Glutamatergic neuron (in vitro differentiated cells): Measurements from ENCODE around the gene COX17. TPM values are rescaled to one million over a fixed set of nuclear protein-coding genes. Genes with fewer than 3 reads are reported as not detected.

ENCODE experiments used
- DNase-seq: peaks from one replicate; pipeline ENCODE4 v3.0.0; 2022
- H3K27ac Mint-ChIP-seq: one replicate; pipeline ENCODE4 v1.8.0; 2020; ENCODE audit warnings: mild to moderate bottlenecking, mixed read lengths, inconsistent platforms; ENCODE audit not compliant: unreplicated experiment
- H3K27me3 Mint-ChIP-seq: one replicate; pipeline ENCODE4 v1.8.0; 2020; ENCODE audit warnings: mild to moderate bottlenecking, moderate library complexity, mixed read lengths, inconsistent platforms; ENCODE audit not compliant: unreplicated experiment
- H3K36me3 Mint-ChIP-seq: one replicate; pipeline ENCODE4 v1.8.0; 2020; ENCODE audit warnings: mild to moderate bottlenecking, mixed read lengths, inconsistent platforms; ENCODE audit not compliant: unreplicated experiment
- H3K4me1 Mint-ChIP-seq: one replicate; pipeline ENCODE4 v1.8.0; 2020; ENCODE audit warnings: mild to moderate bottlenecking, low read depth, mixed read lengths, inconsistent platforms; ENCODE audit not compliant: unreplicated experiment
- H3K4me3 Mint-ChIP-seq: one replicate; pipeline ENCODE4 v1.8.0; 2020; ENCODE audit warnings: mild to moderate bottlenecking, mixed read lengths, inconsistent platforms; ENCODE audit not compliant: unreplicated experiment
- H3K9me3 Mint-ChIP-seq: one replicate; pipeline ENCODE4 v1.8.0; 2020; ENCODE audit warnings: mild to moderate bottlenecking, moderate library complexity, mixed read lengths, inconsistent platforms; ENCODE audit not compliant: unreplicated experiment
- long read RNA-seq: library from polyadenylated mRNA; unstranded; transcript quantifications from one replicate; pipeline ENCODE4 v2.0.0, GENCODE V29; 2020; ENCODE audit not compliant: unreplicated experiment
- total RNA-seq: library from RNA; stranded (reverse); fragmentation: NEBNext Ultra II Directional; extraction: Animal tissue kit (Norgen Biotek cat#: 25700); gene quantifications from one replicate; pipeline ENCODE4 v1.2.1, GENCODE V29; 2021; ENCODE audit not compliant: unreplicated experiment
- TF ChIP-seq, protein P1 (sequence below): fragments of 200-600 bp; sonication (generic); IDR thresholded peaks from one replicate; pipeline ENCODE4 v1.5.0; 2021; ENCODE audit not compliant: partially characterized antibody, unreplicated experiment

The COX17 gene, protein sequence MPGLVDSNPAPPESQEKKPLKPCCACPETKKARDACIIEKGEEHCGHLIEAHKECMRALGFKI
- total RNA-seq: 38.0 TPM
- long read RNA-seq, transcript COX17-201 (3 exons, 684 nt): major isoform, 61 of 68 reads
- long read RNA-seq, partial matches to known transcripts: 1 of 68 reads
- long read RNA-seq, other reads (novel, unspliced or antisense): 4 of 68 reads

DNA sequence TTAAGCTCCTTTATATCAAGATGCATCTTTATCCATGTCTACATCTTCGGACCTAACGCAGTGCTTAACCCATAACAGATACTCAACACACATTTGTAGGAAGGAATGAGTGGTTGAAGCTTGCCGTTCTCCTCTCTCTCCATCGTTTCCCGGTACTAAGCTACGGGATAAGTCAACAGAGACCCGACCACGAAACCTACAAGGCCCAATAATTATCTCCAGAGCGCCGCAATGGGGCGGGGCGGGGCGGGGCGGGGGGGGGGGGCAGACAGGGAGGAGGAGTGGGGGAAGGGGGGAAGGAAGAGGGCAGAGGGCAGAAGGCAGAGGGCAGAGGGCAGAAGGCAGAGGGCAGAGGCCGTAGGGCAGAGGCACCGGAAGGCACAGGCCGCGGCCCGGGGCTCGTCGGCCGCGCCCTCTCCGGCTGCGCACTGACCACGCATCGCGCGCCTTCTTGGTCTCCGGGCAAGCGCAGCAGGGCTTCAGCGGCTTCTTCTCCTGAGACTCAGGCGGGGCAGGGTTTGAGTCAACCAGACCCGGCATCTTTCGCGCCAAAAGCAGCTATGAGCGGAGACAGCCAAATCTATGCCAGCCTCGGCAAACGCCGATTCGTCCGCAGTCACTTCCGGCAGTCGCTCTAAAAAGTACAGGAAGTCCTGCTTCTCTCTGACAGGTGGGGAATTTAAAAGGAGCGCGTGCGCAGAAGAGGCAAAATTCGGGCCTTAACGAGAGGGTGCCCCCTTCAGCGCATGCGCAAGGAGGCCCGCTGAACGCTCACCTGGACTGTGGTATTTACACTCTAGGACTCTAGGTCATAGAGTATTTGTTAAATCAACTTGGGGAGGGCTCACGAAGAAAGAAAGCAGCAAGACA lies at the start of gene COX17:
TSS of gene COX17 (minus strand) at position 636 of the 870 bp plus-strand sequence. CDS start at position 540, 96 bp downstream.
- peak within 1 kb of the TSS; percentile 88 for H3K4me3 Mint-ChIP-seq
- H3K9me3 Mint-ChIP-seq: peaks cover 5% of the 10 kb centered on the region
- peak; percentile 86 for DNase-seq
- TF ChIP-seq, protein P1, sequence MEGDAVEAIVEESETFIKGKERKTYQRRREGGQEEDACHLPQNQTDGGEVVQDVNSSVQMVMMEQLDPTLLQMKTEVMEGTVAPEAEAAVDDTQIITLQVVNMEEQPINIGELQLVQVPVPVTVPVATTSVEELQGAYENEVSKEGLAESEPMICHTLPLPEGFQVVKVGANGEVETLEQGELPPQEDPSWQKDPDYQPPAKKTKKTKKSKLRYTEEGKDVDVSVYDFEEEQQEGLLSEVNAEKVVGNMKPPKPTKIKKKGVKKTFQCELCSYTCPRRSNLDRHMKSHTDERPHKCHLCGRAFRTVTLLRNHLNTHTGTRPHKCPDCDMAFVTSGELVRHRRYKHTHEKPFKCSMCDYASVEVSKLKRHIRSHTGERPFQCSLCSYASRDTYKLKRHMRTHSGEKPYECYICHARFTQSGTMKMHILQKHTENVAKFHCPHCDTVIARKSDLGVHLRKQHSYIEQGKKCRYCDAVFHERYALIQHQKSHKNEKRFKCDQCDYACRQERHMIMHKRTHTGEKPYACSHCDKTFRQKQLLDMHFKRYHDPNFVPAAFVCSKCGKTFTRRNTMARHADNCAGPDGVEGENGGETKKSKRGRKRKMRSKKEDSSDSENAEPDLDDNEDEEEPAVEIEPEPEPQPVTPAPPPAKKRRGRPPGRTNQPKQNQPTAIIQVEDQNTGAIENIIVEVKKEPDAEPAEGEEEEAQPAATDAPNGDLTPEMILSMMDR: no peak
- H3K4me1 Mint-ChIP-seq: peaks cover 6% of the 10 kb centered on the region
- peak within 1 kb of the TSS; percentile 90 for H3K27ac Mint-ChIP-seq
- no peaks in the 10 kb centered on the region for H3K36me3 Mint-ChIP-seq
- H3K27me3 Mint-ChIP-seq: no peaks in the 10 kb centered on the region

DNA sequence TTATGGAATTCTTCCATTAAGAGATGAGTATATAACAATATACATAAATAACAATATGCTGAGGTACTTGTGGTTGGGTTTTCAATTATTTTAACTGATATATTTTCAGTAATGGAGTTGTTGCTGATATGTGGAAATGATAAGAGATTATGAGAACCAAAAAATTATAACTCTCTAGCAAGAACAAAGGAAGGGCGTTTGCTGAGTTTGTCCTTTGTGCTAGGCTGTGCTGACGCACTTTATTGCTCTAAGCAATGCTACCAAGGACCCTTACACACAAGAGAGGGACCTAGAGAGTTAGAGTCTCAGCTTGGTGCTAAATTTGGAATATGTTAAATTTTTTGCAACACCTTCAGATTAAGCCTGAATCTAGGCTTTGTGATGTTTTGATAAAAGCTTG lies 49.7 kb upstream of the COX17 start:
- DNase-seq: no peak
- no peaks in the 10 kb centered on the region for H3K36me3 Mint-ChIP-seq
- TF ChIP-seq, protein P1: no peak

DNA sequence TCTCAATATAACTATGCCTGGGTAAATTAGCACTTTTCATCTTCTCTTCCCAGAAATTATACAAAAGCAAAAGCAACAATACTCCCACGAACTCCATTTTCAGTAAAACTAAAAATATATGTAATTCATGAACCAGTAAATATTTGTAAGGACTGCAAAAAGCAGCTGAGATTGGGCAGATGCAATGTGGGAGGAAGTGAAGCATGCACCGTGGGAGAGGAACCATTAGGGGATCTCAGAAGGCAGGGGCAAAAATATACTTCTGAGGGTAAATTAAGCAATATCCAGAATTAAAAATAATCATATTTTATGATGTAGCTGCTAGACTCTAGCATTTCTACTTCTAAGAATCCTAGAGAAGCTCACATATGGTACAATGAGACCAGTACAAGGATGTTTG lies 45.8 kb upstream of the COX17 start:
- no peak for DNase-seq
- H3K27ac Mint-ChIP-seq: no peak overlapping the region
- TF ChIP-seq, protein P1: no peak
- no peaks in the 10 kb centered on the region for H3K4me1 Mint-ChIP-seq
- H3K27me3 Mint-ChIP-seq: no peaks in the 10 kb centered on the region
- no peaks in the 10 kb centered on the region for H3K9me3 Mint-ChIP-seq
- H3K4me3 Mint-ChIP-seq: no peak overlapping the region
- no peaks in the 10 kb centered on the region for H3K36me3 Mint-ChIP-seq

More for the DNA sequence above, 49.7 kb upstream of the COX17 start:
- no peak overlapping the region for H3K27ac Mint-ChIP-seq
- no peaks in the 10 kb centered on the region for H3K27me3 Mint-ChIP-seq
- H3K4me3 Mint-ChIP-seq: no peak overlapping the region
- H3K4me1 Mint-ChIP-seq: peaks cover 12% of the 10 kb centered on the region
- no peaks in the 10 kb centered on the region for H3K9me3 Mint-ChIP-seq

DNA sequence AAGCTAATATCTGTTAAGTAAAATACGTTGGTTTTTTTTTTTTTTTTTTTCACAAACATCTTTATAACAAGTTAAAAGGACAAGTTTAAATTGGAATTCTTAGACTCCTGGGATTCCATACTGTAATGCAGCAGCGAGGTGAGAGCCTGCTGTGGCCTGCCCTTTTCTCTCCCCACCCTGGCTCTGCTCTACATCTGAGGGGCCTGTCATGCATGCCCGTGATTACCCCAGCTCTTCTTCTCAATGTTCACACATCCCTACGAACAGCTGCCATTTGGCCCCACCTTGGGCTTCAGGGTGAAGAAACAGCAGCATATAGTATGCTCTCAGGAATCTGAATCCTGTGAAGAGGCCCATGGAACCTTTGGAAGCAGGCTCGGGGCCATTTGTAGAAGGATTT lies 40.3 kb upstream of the COX17 start:
- no peaks in the 10 kb centered on the region for H3K9me3 Mint-ChIP-seq
- no peak for DNase-seq
- no peaks in the 10 kb centered on the region for H3K36me3 Mint-ChIP-seq

More for the DNA sequence above, 40.3 kb upstream of the COX17 start:
- Mint-ChIP-seq H3K4me3 (no peak overlapping the region), H3K27ac (no peak overlapping the region), H3K27me3 (no peaks in the 10 kb centered on the region), H3K4me1 (no peaks in the 10 kb centered on the region)
- TF ChIP-seq, protein P1: no peak
